Urothelium cell line (cell line): ENCODE measurements around the gene PAQR5.
A peak's percentile ranks its signal among the peaks of the same experiment; 100 is the strongest.
"Not testable (repeated sequence)": the region's sequence is repeated elsewhere in the genome, so short reads cannot be mapped to it uniquely, and the experiment has no call there.

Experiments used
- DNase-seq: peaks from one replicate; pipeline ENCODE4 v3.0.0; 2011; ENCODE audit warnings: low spot score, mixed read lengths
- FAIRE-seq: peaks from 2 replicates; lab custom pipeline; 2011; peaks lifted over from hg19 to GRCh38; lab: Jason Lieb, UNC

PAQR5 gene

GRCh38 chr15:69344238-69344637, 45.5 kb downstream of the PAQR5 start:
- FAIRE-seq: no peak
- no peak for DNase-seq

DNA sequence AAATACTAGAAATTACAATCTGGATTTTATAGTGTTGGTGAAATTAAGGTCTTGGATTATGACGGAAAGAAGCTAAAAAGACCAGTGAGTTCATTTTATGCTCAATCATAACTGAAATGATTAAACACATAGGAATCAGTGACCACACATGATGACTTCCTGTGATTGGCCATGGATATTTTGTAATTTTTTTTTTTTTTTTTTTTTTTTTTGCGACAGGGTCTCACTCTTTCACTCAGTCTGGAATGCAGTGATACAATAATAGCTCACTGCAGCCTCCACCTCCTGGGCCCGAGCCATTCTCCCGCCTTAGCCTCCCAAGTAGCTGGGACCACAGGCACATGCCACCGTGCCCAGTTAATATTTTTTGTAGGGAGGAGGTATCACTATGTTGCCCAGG, 47.4 kb downstream of the PAQR5 start:
- FAIRE-seq (no peak), DNase-seq (peak; percentile 40)

DNA sequence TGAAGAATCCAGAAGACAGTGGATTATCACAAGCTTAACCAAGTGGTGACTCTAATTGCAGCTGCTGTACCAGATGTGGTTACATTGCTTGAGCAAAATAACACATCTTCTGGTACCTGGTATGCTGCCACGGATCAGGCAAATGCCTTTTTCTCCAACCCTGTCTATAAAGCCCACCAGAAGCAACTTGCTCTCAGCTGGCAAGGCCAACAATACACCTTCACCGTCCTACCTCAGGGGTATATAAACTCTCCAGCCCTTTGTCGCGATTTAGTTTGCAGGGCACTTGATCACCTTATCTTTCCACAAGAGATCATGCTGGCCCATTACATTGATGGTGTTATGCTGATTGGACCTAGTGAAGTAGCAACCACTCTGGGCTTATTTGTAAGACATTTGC, 52.6 kb downstream of the PAQR5 start:
- DNase-seq (no peak), FAIRE-seq (no peak)

- FAIRE-seq (no peak), DNase-seq (no peak)
Measured at GRCh38 chr15:69351884-69352283, 53.2 kb downstream of the PAQR5 start.

GRCh38 chr15:69357773-69358771, 59.4 kb downstream of the PAQR5 start:
- FAIRE-seq (no peak), DNase-seq (peak; percentile 57)

- DNase-seq (no peak), FAIRE-seq (no peak)
Measured at GRCh38 chr15:69358850-69359249, 60.1 kb downstream of the PAQR5 start.

DNA sequence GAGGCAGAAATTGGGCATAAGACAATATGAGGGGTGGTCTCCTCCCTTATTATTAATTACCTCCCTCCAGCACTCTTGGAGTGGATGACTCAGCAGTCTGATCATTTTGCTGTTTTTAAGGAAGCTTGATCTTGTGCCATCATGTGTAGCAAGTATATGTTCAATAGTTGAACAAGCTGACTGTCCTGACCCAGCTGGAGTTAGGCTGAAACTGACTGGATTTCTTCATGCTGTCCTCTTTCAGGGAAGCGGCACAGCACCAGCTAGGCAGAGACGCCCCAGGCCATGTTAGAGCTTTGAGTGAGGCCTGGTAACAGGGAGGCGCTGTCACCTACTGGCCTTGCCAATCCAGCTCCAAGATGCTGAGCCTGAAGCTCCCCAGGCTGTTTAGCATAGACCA, 61.0 kb downstream of the PAQR5 start:
- DNase-seq (no peak), FAIRE-seq (no peak)

GRCh38 chr15:69360642-69361041, 61.9 kb downstream of the PAQR5 start:
- FAIRE-seq (no peak), DNase-seq (no peak)

- FAIRE-seq (peak; percentile 9), DNase-seq (no peak)
Measured at GRCh38 chr15:69367236-69367635, 68.5 kb downstream of the PAQR5 start.

- no peak for DNase-seq
- no peak for FAIRE-seq
Measured at GRCh38 chr15:69369631-69370030, 70.9 kb downstream of the PAQR5 start.

- DNase-seq: no peak
- FAIRE-seq: no peak
Measured at GRCh38 chr15:69373406-69373805, 74.7 kb downstream of the PAQR5 start.

DNA sequence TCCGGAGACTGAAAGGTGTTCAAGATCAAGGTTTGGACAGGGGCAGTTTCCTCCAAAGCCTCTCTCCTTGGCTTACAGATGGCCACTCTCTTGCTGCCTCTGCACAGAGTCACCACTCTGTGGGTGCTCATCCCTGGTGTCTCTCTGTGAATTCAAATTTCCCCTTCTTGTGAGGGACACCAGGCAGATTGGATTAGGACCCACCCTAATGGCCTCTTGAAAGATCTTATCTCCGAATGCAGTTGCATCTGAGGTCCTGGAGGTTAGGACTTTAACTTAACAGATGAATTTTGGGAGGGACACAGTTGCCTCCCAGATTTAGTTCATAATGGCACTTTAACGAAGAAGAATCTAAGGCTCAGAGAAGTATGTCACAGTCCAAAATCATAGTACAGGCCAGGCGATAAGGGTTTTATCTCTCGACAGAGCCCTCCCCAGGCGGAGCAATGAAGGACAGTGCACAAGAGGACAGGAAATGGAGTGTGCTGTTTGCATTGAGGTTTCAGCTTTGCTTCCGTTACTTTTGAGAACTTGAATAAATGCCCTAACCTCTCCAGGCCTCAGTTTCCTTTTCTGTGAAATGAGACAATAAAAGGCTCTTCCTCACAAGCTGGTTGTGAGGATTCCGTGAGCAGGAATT, 76.6 kb downstream of the PAQR5 start:
- FAIRE-seq: no peak
- DNase-seq: no peak

DNA sequence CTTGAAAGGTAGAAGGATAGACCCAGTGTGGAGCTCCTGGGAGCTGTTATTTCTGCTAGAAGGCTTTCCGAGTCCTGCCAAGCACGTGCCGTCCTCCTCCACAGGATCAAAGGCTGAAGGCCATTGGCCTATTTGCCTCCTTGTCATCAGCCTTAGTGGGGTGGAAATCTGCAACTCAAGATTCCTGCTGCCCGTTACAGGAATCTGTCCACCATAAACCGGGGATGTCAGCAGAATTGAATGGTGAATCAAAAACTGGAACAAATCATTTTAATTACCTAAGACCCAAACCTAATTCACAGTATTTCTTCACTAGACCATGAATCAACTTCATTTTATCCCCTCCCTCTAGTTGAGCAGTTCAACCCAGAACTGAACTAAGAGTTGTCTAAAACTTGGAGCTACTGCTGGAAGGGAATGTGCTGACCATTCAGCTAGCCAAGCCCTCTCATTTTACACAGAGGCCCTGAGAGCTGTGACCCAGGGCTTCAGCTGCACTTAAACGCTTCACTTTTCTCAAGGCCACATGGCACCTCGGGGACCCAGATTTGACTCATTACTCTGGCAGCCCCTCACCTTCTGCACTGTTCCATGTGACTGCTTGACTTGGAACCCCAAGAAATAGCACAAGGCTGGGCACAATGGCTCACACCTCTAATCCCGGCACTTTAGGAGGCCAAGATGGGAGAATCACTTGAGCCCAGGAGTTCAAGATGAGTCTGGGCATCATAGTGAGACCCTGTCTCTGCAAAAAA, 78.7 kb downstream of the PAQR5 start:
- FAIRE-seq (no peak), DNase-seq (no peak)

GRCh38 chr15:69380100-69380725, 81.5 kb downstream of the PAQR5 start:
- FAIRE-seq: peak; percentile 78
- no peak for DNase-seq

GRCh38 chr15:69380726-69381105, 82.0 kb downstream of the PAQR5 start:
- FAIRE-seq (no peak), DNase-seq (no peak)

DNA sequence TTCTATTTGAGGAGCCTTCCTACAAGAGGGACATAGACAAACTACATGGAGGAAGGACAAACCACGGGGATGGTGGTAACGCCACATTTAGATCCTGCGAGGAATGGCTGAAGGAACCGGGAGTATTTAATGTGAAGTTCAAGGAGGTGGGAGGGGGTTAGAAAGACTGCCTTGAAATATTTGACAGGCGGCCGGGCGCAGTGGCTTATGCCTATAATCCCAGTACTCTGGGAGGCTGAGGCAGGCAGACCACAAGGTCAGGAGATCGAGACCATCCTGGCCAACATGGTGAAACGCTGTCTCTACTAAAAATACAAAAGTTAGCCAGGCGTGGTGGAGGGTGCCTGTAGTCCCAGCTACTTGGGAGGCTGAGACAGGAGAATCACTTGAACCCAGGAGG, 83.5 kb downstream of the PAQR5 start:
- DNase-seq, FAIRE-seq: not testable (repeated sequence)

GRCh38 chr15:69384066-69384465, 85.4 kb downstream of the PAQR5 start:
- FAIRE-seq, DNase-seq: not testable (repeated sequence)

GRCh38 chr15:69384626-69385598, 86.2 kb downstream of the PAQR5 start:
- FAIRE-seq (peak; percentile 13), DNase-seq (no peak)

- DNase-seq: no peak
- FAIRE-seq: peak; percentile 100
Measured at GRCh38 chr15:69385831-69386230, 87.1 kb downstream of the PAQR5 start.

GRCh38 chr15:69386284-69386683, 87.6 kb downstream of the PAQR5 start:
- FAIRE-seq (no peak), DNase-seq (no peak)
